GM12872 (cell line): Measurements from ENCODE around the gene CIAO2B.

Experiments
- TF ChIP-seq, protein P1 (sequence below): IDR thresholded peaks from 3 replicates; pipeline ENCODE4 v1.5.1; 2011; ENCODE audit warnings: low read depth, mild to moderate bottlenecking, low read length, moderate library complexity; ENCODE audit not compliant: insufficient read depth

Gene CIAO2B

DNA sequence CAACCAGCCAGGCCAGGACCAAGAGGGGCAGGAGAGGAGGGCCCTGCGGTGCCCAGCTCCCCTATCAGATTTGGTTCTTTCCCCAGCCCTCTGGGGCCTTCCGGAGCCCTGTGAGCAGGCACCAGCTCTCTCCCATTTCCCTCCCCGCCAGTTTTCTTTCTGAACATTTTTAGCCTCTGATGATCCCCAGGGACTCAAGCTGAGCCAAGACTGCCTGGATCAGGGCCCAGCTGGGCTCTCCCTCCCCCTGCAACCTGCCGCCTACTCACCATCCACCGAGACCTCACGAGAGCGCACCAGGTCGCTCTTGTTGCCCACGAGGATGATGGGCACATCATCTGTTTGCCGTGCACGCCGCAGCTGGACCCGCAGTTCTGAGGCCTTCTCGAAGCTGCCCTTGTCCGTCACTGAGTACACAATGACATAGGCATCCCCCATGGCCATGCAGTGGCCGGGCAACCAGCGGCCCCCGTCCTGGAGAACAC lies 10.9 kb downstream of the CIAO2B start:
- TF ChIP-seq, protein P1, sequence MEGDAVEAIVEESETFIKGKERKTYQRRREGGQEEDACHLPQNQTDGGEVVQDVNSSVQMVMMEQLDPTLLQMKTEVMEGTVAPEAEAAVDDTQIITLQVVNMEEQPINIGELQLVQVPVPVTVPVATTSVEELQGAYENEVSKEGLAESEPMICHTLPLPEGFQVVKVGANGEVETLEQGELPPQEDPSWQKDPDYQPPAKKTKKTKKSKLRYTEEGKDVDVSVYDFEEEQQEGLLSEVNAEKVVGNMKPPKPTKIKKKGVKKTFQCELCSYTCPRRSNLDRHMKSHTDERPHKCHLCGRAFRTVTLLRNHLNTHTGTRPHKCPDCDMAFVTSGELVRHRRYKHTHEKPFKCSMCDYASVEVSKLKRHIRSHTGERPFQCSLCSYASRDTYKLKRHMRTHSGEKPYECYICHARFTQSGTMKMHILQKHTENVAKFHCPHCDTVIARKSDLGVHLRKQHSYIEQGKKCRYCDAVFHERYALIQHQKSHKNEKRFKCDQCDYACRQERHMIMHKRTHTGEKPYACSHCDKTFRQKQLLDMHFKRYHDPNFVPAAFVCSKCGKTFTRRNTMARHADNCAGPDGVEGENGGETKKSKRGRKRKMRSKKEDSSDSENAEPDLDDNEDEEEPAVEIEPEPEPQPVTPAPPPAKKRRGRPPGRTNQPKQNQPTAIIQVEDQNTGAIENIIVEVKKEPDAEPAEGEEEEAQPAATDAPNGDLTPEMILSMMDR, result no peak

DNA sequence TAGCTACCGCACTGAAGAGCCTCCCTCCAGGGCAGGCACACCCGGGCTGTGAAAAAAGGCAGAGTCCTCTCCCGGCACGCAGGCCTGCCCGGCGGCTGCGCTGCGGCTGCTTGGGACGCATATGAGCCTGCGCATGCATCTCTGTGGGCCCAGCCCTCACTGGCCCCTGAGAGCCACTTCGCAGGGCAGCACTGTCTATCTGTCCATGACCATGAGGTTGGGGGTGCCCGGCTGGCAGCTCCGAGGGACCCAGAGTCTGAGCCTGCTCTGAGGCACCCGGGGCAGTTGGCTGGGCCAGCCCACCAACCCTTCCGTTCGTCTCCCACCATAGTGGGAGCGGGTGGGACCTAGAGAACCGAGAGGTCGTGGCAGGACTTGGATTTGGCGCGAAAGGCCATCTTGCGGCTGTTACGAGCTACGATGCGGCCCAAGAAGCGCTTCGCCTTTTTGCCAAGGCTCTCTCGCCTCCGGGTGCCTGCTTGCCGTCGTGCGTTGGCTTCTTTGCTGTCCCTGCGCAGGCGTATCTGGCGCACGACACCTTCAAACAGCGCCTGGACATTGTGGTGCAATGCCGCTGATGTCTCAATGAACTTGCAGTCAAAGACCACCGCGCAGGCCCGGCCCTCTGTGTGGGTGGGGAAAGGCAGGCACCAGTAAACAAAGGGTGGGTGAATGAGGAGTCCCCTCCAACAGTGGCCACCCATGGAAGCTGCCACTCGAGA lies 12.3 kb downstream of the CIAO2B start:
- TF ChIP-seq, protein P1, result no peak

DNA sequence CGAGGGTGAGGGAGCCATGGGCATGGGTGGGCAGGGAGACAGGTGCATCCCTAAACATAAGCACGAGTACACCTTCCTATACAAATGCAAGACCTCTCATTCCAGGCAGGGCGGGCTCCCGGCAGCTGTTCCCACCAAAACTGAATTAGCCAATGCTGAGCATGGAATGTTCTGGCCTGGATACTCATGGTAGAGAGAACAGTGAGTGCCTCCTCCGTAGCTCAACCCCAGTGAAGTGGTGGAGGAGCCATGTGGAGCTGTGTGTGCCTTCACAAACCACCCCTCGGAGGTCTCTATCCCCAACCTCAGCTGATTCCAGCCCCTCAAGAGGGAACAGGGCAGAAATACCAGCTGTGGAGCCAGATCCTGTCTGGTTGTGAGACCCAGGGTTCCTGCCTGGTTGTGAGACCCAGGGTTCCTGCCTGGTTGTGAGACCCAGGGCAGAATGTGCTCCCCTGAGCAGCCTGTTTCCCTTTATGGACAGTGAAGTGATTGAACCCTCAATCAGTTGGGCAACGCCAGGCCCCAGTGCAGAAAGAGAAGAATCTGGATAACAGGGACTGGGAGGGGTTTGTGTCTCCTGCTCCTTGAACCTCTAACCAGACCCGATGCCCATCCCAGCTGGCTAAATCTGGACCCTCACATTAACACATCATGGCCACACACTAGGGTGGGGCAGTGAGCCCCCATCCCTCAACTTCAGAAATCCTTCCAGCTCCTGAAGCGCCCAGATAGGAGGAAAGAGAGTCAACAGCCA lies 13.1 kb downstream of the CIAO2B start:
- TF ChIP-seq, protein P1, result no peak

DNA sequence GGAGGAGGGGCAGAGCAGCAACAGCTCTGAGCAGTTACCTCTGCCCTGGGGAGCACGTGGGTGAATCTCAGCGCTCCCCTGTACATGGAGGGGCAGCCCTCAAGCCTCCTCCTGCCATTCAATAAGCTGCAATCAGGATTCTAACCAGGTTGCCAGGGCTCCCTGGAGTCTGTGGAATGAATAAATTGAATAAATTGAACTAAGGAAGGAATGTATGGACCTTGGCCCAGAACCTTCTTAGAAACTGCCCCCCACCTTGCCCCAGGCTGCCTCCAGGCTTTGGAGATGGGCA lies 14.0 kb downstream of the CIAO2B start:
- TF ChIP-seq, protein P1, result no peak

DNA sequence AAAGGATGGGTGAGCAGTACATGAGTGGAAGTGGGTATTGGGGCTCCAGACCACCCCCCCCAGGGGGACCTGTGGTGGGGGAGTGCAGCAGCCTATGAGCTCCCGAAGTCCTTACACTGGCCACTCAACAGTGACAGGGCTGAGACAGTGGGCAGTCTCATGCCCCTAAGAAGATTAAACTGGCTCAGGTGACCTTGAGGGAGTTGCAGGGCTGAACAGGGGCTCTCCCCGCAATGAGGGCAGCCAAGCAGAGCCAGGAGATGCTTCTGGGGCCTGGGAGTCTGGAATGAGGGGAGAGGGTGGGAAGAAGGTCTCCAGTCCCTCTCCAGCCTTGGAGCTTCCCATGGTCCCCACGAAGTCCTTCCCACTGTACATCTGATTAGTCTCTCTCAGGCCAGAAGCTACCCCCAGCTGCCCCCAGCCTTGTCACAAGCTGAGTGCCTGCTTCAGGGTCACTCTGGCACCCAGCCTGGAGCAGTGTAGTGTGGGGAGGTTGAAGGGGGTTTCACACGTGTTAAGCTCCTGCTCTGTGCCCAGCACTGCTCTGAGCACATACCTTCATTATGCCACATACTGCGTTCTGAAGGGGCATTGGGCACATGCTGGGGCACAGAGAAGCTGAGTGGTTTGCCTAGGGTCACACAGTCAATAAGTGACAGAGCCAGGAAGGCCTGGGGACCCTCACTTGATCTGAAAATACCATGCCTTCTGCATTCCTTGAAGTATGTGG lies 14.5 kb downstream of the CIAO2B start:
- TF ChIP-seq, protein P1, result no peak

DNA sequence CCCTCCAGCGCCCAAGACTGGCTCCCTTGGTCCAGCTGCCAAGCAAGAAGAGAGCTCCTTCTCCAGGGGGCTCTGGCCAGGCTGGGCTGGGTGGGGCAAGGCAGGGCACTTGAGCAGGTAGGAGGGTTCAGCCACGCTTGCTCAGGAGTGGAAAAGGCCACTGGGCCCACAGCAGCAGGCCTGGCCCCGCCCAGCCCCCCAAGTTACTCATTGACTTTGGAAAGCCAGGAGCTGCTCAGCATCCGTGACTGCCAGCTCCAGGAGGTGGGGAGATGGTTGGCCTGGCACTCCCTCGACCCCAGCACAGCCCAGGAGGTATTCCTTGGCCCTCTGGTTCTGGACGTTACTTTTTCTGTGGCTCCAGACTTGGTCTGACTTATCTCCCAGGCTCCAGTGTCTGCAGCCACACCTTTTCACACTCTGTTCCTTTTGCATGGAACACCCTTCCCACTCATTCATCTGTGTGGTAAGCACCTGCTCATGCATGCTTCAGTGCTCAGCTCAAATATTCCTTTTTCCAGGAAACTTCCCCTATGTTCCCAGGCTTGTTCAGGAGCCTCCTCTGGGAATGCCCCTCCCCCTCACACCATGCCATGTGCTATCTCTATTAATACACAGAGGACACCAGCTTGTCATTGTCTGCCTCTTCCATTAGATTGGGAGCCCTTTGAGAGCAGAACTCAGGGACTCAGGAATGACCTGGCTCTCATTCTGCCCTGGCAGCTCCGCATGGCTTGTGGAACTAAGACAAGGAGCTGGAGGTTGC lies 15.2 kb downstream of the CIAO2B start, which contains the start of gene CDH16:
CDH16 (minus strand) TSS at position 83 of the 766 bp plus-strand sequence. CDS start 820 bp downstream, outside the sequence.
- TF ChIP-seq, protein P1, result no peak
